ENCODE results near the gene U2SURP. TPM values are rescaled to one million over a fixed set of nuclear protein-coding genes. Genes with fewer than 3 reads are reported as not detected.

The U2SURP gene
- total and polyA plus RNA-seq, 12 donors = 14.1 to 49.3 (median 40.2) TPM

DNA sequence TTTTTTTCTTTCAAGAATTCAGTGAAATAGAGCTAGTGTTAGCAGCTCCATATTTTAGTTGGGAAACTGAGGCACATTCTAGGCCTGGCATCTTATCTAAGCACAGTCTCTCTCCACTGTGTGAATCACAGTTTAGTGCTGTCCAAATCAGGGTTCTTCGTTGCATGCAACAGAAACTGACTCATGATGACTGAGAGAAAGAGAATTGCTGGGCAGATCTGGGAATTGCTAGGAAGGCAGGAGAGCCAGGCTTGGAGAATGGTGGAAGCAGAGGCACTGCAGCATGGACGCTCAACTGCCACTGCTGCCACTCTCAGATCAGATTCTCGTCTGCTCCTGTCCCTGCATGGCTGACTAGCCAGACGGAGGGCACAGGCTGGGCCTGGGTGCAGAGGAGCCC is 77.5 kb downstream of the U2SURP start:
- TF ChIP-seq, protein P1, sequence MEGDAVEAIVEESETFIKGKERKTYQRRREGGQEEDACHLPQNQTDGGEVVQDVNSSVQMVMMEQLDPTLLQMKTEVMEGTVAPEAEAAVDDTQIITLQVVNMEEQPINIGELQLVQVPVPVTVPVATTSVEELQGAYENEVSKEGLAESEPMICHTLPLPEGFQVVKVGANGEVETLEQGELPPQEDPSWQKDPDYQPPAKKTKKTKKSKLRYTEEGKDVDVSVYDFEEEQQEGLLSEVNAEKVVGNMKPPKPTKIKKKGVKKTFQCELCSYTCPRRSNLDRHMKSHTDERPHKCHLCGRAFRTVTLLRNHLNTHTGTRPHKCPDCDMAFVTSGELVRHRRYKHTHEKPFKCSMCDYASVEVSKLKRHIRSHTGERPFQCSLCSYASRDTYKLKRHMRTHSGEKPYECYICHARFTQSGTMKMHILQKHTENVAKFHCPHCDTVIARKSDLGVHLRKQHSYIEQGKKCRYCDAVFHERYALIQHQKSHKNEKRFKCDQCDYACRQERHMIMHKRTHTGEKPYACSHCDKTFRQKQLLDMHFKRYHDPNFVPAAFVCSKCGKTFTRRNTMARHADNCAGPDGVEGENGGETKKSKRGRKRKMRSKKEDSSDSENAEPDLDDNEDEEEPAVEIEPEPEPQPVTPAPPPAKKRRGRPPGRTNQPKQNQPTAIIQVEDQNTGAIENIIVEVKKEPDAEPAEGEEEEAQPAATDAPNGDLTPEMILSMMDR (IDR thresholded peaks at IDR 0.05) = no peak
- 79 to 86% methylated on average over 4 of the region's 4 CpGs for WGBS, 2 donors
- intact Hi-C loops (cut with DNase I) = no loop called here

DNA sequence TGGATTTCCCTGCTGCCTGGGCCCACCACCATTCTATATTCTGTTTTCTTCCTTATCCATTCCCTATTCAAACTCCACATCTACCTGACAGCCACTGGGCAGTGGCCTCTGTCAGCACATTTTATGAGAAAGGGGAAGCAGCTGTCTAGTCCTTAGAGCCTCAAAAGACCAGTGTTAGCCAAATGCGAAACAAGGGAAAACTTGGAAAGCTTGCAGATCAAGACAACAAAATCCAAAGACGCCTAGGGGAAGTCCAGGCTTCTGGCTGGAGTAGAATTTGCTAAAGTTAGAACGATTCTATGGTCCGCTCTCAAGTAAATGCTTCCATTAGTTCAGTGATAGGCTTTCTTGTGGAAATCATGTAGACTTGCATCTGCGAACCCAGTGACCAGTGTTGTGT is 78.8 kb downstream of the U2SURP start:
- peaks cover 0 to 5% (median 0%) of the 10 kb centered on the region in 9 donors for H3K4me1 ChIP-seq
- intact Hi-C loops (cut with DNase I) = no loop called here
- no peaks in the 10 kb centered on the region for H3K27me3 ChIP-seq
- WGBS, 2 donors = 81 to 85% methylated on average over 5 of the region's 5 CpGs
- H3K27ac ChIP-seq = no peak overlapping the region
- TF ChIP-seq, protein P1 (IDR thresholded peaks at IDR 0.05) = no peak
- no peaks in the 10 kb centered on the region for H3K36me3 ChIP-seq
- H3K4me3 ChIP-seq = no peak overlapping the region
- no peaks in the 10 kb centered on the region for H3K9me3 ChIP-seq
- DNase-seq (no peak), ATAC-seq (no peak)

More for the DNA sequence above, 77.5 kb downstream of the U2SURP start:
- Histone ChIP-seq H3K36me3 (no peaks in the 10 kb centered on the region), H3K4me3 (no peak overlapping the region), H3K27ac (no peak overlapping the region), H3K4me1 (no peaks in the 10 kb centered on the region), H3K27me3 (no peaks in the 10 kb centered on the region), H3K9me3 (no peaks in the 10 kb centered on the region)
- no peak for DNase-seq
- ATAC-seq = no peak

DNA sequence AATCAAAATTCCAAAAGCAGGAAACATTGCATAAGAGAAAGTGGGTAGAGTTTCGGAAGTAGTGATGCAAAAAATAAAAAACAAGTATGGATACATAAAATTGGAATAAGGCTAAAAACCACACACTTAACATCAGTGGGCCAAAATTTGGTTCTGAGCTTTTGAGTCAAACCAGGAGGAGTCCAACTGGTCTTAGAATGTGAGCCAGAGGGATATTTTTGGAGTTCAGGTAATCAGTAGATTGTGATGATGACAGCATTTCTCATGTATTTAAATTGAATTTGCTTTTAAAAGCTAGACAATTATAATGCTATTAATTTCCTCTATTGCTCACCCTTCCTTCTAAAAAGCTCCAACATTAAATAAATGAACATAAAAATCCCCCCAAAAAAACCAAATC is 80.0 kb downstream of the U2SURP start:
- WGBS, 2 donors = 88 to 91% methylated on average over 1 of the region's 1 CpG
- H3K4me1 ChIP-seq = peaks cover 0 to 8% (median 0%) of the 10 kb centered on the region in 9 donors
- intact Hi-C loops (cut with DNase I) = no loop called here
- peak overlapping the region in 1 of 10 donors; percentile 9 for H3K27ac ChIP-seq
- no peak overlapping the region for H3K4me3 ChIP-seq
- H3K27me3 ChIP-seq = no peaks in the 10 kb centered on the region
- DNase-seq (no peak), ATAC-seq (no peak)
- no peaks in the 10 kb centered on the region for H3K9me3 ChIP-seq
- TF ChIP-seq, protein P1 (IDR thresholded peaks at IDR 0.05) = no peak
- H3K36me3 ChIP-seq = no peaks in the 10 kb centered on the region

DNA sequence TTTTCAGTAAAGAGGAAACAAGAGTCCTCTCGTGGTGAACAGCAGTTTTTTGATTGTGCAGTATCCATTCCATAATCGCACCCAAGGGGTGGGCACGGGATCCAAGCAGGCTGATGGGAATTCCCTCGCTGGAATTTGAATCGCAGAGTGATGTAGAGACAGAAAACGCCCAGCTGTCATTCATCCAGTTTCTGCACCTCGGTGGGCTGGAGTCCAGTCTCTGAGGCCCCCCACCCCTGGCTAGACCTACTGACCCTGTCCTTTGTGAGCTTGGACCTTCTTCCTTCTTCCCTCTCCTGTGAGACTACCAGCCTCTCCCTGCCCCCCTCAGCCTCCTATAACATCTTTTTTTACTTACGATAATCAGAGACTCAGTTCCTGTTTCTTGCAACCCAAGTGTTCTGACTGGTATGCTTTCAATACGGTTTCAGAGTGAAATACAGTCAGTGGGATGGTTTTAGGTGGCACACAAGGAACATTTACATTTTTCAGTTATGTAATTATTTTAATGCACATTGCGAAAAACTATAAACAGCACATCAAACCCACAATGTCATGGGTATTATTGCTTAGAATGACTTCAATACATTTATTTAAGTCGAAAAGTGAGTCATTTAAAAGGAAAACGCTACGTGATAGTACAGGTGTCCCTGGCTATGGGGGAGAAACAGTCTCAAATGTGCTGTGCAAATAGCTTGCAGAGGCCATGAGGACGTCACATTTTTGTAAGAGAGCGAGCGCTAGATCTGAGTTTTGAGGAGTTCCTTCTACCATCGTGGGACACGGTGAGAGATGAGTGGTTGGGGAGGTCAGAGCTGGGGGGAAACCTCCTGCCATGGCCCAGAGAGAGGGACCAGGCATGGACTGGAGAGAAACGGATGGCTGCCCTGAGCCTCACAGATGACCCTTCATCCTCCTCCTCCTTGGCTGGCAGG is 80.7 kb downstream of the U2SURP start:
- Histone ChIP-seq H3K36me3 (no peaks in the 10 kb centered on the region), H3K4me3 (no peak overlapping the region), H3K4me1 (peaks cover 0 to 8% (median 0%) of the 10 kb centered on the region in 9 donors), H3K27me3 (no peaks in the 10 kb centered on the region), H3K9me3 (no peaks in the 10 kb centered on the region), H3K27ac (peak overlapping the region in 1 of 10 donors; percentile 9)
- ATAC-seq = no peak
- TF ChIP-seq, protein P1 (IDR thresholded peaks at IDR 0.05) = no peak
- no peak for DNase-seq
- intact Hi-C loops (cut with DNase I) = no loop called here
- 81 to 83% methylated on average over 19 of the region's 19 CpGs for WGBS, 2 donors
